HCT116 (cell line): ENCODE data around the gene FOXP1. TPM values are rescaled to one million over a fixed set of nuclear protein-coding genes. Genes with fewer than 3 reads are reported as not detected.

Experiments used
- ATAC-seq: fragments of 200-7000 bp; cut with Tn5 transposase; 2 replicates; pipeline ENCODE4 v1.9.1; 2020; ENCODE audit warnings: mild to moderate bottlenecking, moderate library complexity
- BruUV-seq: library from RNA; stranded (reverse); fragments of 400-500 nt; replicated peaks from 2 replicates; lab custom pipeline; 2021; lab: Mats Ljungman, UMichigan
- CTCF ChIA-PET: fragments of 300-600 bp; sonication (Branson Sonifier 250); formaldehyde crosslinking; loops from one replicate; lab custom pipeline; 2021; ENCODE audit warnings: antibody characterized with exemption; lab: Charles Lee
- POLR2A ChIA-PET: fragments of 300-600, 350-600 bp; sonication (Branson Sonifier 250); formaldehyde crosslinking; loops from one replicate; lab custom pipeline; 2021; ENCODE audit warnings: antibody characterized with exemption; lab: Charles Lee
- RAD21 ChIA-PET, 2 experiments: fragments of 300-600 bp; sonication (Branson Sonifier 250); formaldehyde crosslinking; loops; one replicate each; lab custom pipeline; 2023; ENCODE audit warnings: low total read pairs in 2 of 2; ENCODE audit not compliant: uncharacterized antibody in 2 of 2, unreplicated experiment in 2 of 2, low non-redundant PET in 1 of 2; lab: Charles Lee
- DNase-seq: peaks from one replicate; pipeline ENCODE4 v3.0.0-alpha.2; 2010; ENCODE audit warnings: low read depth, low spot score
- H2AFZ ChIP-seq: fragments of 200-600 bp; shearing (Covaris generic), sonication (generic); 2 replicates; pipeline ENCODE4 v1.6.1; 2017; ENCODE audit warnings: low read depth, mixed run types, mixed read lengths, antibody characterized with exemption, low read length; ENCODE audit not compliant: poor library complexity, severe bottlenecking
- H3K27ac ChIP-seq: 2 replicates; pipeline ENCODE4 v1.5.1; 2012; ENCODE audit warnings: low read depth, low read length
- H3K27me3 ChIP-seq: fragments of 200-600 bp; sonication (generic); 2 replicates; pipeline ENCODE4 v1.6.1; 2016; ENCODE audit warnings: mixed run types, low read length, mixed read lengths; ENCODE audit not compliant: insufficient read depth
- H3K36me3 ChIP-seq, 2 experiments: fragments of 200-500 bp in 1 of 2; fragments of 200-600 bp in 1 of 2; sonication (Bioruptor generic) in 1 of 2; sonication (generic) in 1 of 2; 2 replicates each; pipeline versions ENCODE4 v1.5.1 to v1.6.1; 2014 to 2016; ENCODE audit warnings: low read length in 2 of 2, inconsistent platforms in 1 of 2, mixed read lengths in 1 of 2, mixed run types in 1 of 2; ENCODE audit not compliant: insufficient read depth in 2 of 2, control insufficient read depth in 1 of 2
- H3K4me1 ChIP-seq, 2 experiments: fragments of 200-600 bp in 1 of 2; sonication (generic) in 1 of 2; 2 replicates each; pipeline versions ENCODE4 v1.5.1 to v1.6.1; 2012 to 2017; ENCODE audit warnings: low read length in 2 of 2, inconsistent platforms in 1 of 2, mild to moderate bottlenecking in 1 of 2, mixed read lengths in 1 of 2, mixed run types in 1 of 2, moderate library complexity in 1 of 2; ENCODE audit not compliant: insufficient read depth in 2 of 2, control insufficient read depth in 1 of 2
- H3K4me2 ChIP-seq: fragments of 200-600 bp; sonication (generic); 2 replicates; pipeline ENCODE4 v1.6.1; 2017; ENCODE audit warnings: mixed run types, low read length, mixed read lengths
- H3K4me3 ChIP-seq, 2 experiments: fragments of 200-600 bp in 1 of 2; sonication (generic) in 1 of 2; replicated peaks in 1 of 2; 2 replicates each; pipeline ENCODE4 v1.5.1; 2011 to 2016; ENCODE audit warnings: low read length in 2 of 2, control low read depth in 1 of 2, low read depth in 1 of 2, mild to moderate bottlenecking in 1 of 2, mixed read lengths in 1 of 2, mixed run types in 1 of 2
- H3K79me2 ChIP-seq: fragments of 200-600 bp; sonication (generic); 2 replicates; pipeline ENCODE4 v1.6.1; 2017; ENCODE audit warnings: mild to moderate bottlenecking, mixed run types, low read length, moderate library complexity, mixed read lengths; ENCODE audit not compliant: insufficient read depth
- H3K9ac ChIP-seq: fragments of 200-600 bp; sonication (generic); 2 replicates; pipeline ENCODE4 v1.6.1; 2016; ENCODE audit warnings: low read length, mixed read lengths
- H3K9me2 ChIP-seq: fragments of 200-600 bp; sonication (generic), shearing (Covaris generic); 2 replicates; pipeline ENCODE4 v1.6.1; 2017; ENCODE audit warnings: mixed run types, mild to moderate bottlenecking, moderate library complexity; ENCODE audit not compliant: insufficient read depth
- H3K9me3 ChIP-seq, 2 experiments: fragments of 200-500 bp in 1 of 2; fragments of 200-600 bp in 1 of 2; sonication (Bioruptor generic) in 1 of 2; sonication (generic) in 1 of 2; 2 replicates each; pipeline ENCODE4 v1.6.1; 2014 to 2017; ENCODE audit warnings: low read length in 2 of 2, mixed read lengths in 2 of 2, inconsistent platforms in 1 of 2, low read depth in 1 of 2, mild to moderate bottlenecking in 1 of 2, mixed run types in 1 of 2, moderate library complexity in 1 of 2; ENCODE audit not compliant: control insufficient read depth in 1 of 2, insufficient read depth in 1 of 2
- H4K20me1 ChIP-seq: fragments of 200-600 bp; sonication (generic), shearing (Covaris generic); 2 replicates; pipeline ENCODE4 v1.6.1; 2017; ENCODE audit warnings: mixed run types, mild to moderate bottlenecking, moderate library complexity; ENCODE audit not compliant: insufficient read depth
- ATF3 ChIP-seq: IDR thresholded peaks from 2 replicates; pipeline ENCODE4 v1.6.1; 2012
- EGR1 ChIP-seq: IDR thresholded peaks from 2 replicates; pipeline ENCODE4 v1.6.1; 2012; ENCODE audit warnings: low read depth
- EZH2 ChIP-seq: fragments of 200-600 bp; sonication (generic); IDR thresholded peaks from 2 replicates; pipeline ENCODE4 v1.6.1; 2017; ENCODE audit warnings: antibody characterized with exemption, mixed run types
- POLR2A ChIP-seq: IDR thresholded peaks from 2 replicates; pipeline ENCODE4 v1.7.0; 2011; ENCODE audit warnings: borderline replicate concordance; ENCODE audit not compliant: insufficient read depth, insufficient read length; ENCODE audit errors: extremely low read depth
- RAD21 ChIP-seq: IDR thresholded peaks from 2 replicates; pipeline ENCODE4 v1.6.1; 2012; ENCODE audit warnings: low read depth, mild to moderate bottlenecking
- SP1 ChIP-seq: IDR thresholded peaks from 2 replicates; pipeline ENCODE4 v1.6.1; 2012; ENCODE audit warnings: low read depth
- YY1 ChIP-seq: IDR thresholded peaks from 2 replicates; pipeline ENCODE4 v1.6.1; 2011; ENCODE audit warnings: low read length, low read depth, moderate library complexity, mild to moderate bottlenecking; ENCODE audit not compliant: insufficient replicate concordance; ENCODE audit errors: extremely low read depth
- intact Hi-C: fragments of 100-400 bp; cut with micrococcal nuclease; formaldehyde crosslinking; loops from 2 replicates; pipeline ENCODE4 v1.10.0; 2022
- total RNA-seq: library from RNA; stranded (reverse); gene quantifications from one replicate; pipeline ENCODE4 v1.2.1, GENCODE V29; 2021; ENCODE audit not compliant: unreplicated experiment
- TF ChIP-seq, protein P1 (sequence below): IDR thresholded peaks from 2 replicates; pipeline ENCODE4 v1.6.1; 2012

Gene FOXP1
- total RNA-seq, 1 experiment from 2014 or later = 11.4 TPM

DNA sequence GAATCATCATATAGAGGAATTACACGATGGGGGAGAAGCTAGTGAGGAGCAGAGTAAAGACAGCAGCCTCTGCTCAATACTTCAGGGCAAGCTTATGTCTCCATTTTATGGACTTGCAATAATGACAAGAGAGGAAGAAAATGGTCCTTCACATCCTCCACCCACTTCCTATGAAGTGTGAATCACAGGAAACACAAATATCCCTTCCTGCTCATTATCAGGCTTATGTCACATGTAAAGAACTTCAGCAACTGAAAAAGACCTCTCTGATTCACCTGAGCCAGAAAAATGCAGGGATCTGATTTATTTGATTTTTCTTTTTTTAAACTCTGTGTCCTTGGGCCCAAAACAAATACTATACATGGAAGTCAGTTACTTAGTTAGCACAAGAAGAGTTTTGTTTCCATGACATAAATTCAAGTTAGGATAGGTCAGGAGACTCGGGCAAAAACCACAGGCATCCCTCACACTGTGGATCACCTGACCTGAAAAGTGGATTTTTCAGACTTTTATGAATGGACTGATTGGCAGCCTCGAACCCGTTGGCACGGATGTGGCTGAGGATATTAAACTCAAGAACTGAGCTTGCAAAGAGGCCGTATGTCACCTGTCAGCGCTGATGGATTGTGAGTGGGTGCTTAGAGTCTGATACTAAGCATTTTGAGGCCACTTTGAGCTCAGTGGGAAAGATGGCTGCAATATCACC is 650.3 kb downstream of the FOXP1 start (continued):
- TF ChIP-seq ATF3 = no peak
- TF ChIP-seq, protein P1, sequence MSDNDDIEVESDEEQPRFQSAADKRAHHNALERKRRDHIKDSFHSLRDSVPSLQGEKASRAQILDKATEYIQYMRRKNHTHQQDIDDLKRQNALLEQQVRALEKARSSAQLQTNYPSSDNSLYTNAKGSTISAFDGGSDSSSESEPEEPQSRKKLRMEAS = no peak
- TF ChIP-seq SP1 = no peak
- no peak for TF ChIP-seq YY1

- Histone ChIP-seq H3K27ac (no peak overlapping the region), H3K27me3 (no peaks in the 10 kb centered on the region), H3K4me3 (no peak overlapping the region), H3K9me2 (no peaks in the 10 kb centered on the region), H4K20me1 (no peaks in the 10 kb centered on the region), H3K36me3 (no peaks in the 10 kb centered on the region), H3K79me2 (no peaks in the 10 kb centered on the region), H3K4me2 (no peak overlapping the region), H3K9me3 (no peaks in the 10 kb centered on the region), H3K4me1 (no peaks in the 10 kb centered on the region), H2AFZ (no peak overlapping the region), H3K9ac (no peak overlapping the region)
- intact Hi-C loops = no loop called here
- DNase-seq (no peak), ATAC-seq (no peak)
- BruUV-seq = no TSS peak
- RAD21 ChIA-PET = no interaction called here
- POLR2A ChIA-PET = no interaction called here
- TF ChIP-seq EGR1 (no peak), YY1 (no peak), EZH2 (no peak), POLR2A (no peak), RAD21 (no peak)
- TF ChIP-seq, protein P1 = no peak
- CTCF ChIA-PET = no interaction called here
Observed at GRCh38 chr3:70930066-70930465, 653.5 kb downstream of the FOXP1 start.
